KMS-11 (cell line): ENCODE results near the gene RBM20.

ENCODE experiments used
- H2AFZ ChIP-seq: fragments of 200-600 bp; sonication (generic); 2 replicates; pipeline ENCODE4 v1.6.1; 2016; ENCODE audit warnings: antibody characterized with exemption, mixed run types, low read depth
- H3K27ac ChIP-seq: fragments of 200-600 bp; sonication (generic); 2 replicates; pipeline ENCODE4 v1.6.1; 2016; ENCODE audit warnings: mild to moderate bottlenecking, mixed run types
- H3K27me3 ChIP-seq: fragments of 200-600 bp; sonication (generic); 2 replicates; pipeline ENCODE4 v1.6.1; 2017; ENCODE audit warnings: mild to moderate bottlenecking, low read depth, mixed run types, moderate library complexity; ENCODE audit not compliant: insufficient read depth
- H3K36me3 ChIP-seq: fragments of 200-600 bp; sonication (generic); 2 replicates; pipeline ENCODE4 v1.6.1; 2017; ENCODE audit warnings: mild to moderate bottlenecking, mixed run types; ENCODE audit not compliant: insufficient read depth
- H3K4me1 ChIP-seq: fragments of 200-600 bp; sonication (generic); 2 replicates; pipeline ENCODE4 v1.6.1; 2016; ENCODE audit warnings: mild to moderate bottlenecking, low read depth, mixed run types; ENCODE audit not compliant: poor library complexity, severe bottlenecking
- H3K4me2 ChIP-seq: fragments of 200-600 bp; sonication (generic); 2 replicates; pipeline ENCODE4 v1.7.0; 2016; ENCODE audit warnings: mild to moderate bottlenecking, mixed run types
- H3K4me3 ChIP-seq: fragments of 200-600 bp; sonication (generic); IDR thresholded peaks from 2 replicates; pipeline ENCODE4 v1.6.1; 2017; ENCODE audit warnings: low read depth, low read length, mixed read lengths; ENCODE audit not compliant: insufficient read depth
- H3K79me2 ChIP-seq: fragments of 200-600 bp; sonication (generic); 2 replicates; pipeline ENCODE4 v1.6.1; 2016; ENCODE audit warnings: low read depth, mixed run types; ENCODE audit not compliant: insufficient read depth
- H3K9ac ChIP-seq: fragments of 200-600 bp; sonication (generic); 2 replicates; pipeline ENCODE4 v1.6.1; 2016; ENCODE audit warnings: mild to moderate bottlenecking, mixed run types
- H4K20me1 ChIP-seq: fragments of 200-600 bp; sonication (generic); 2 replicates; pipeline ENCODE4 v1.6.1; 2016; ENCODE audit warnings: mild to moderate bottlenecking, mixed run types; ENCODE audit not compliant: insufficient read depth
- CTCF ChIP-seq: fragments of 200-600 bp; sonication (generic); conservative IDR thresholded peaks from 2 replicates; pipeline ENCODE4 v1.6.1; 2017; ENCODE audit warnings: low read depth, mild to moderate bottlenecking, antibody characterized with exemption, low read length, moderate library complexity, mixed read lengths

Gene RBM20

GRCh38 chr10:110883924-110884323 is 239.8 kb downstream of the RBM20 start:
- TF ChIP-seq CTCF, result no peak
- no peak overlapping the region for H3K27ac ChIP-seq
- H3K4me1 ChIP-seq, result peaks cover 37% of the 10 kb centered on the region
- H3K27me3 ChIP-seq, result no peaks in the 10 kb centered on the region
- H3K4me2 ChIP-seq, result peak overlapping the region; percentile 77
- H3K4me3 ChIP-seq, result no peak overlapping the region
- no peaks in the 10 kb centered on the region for H4K20me1 ChIP-seq
- H2AFZ ChIP-seq, result no peak overlapping the region
- H3K79me2 ChIP-seq, result no peaks in the 10 kb centered on the region
- no peak overlapping the region for H3K9ac ChIP-seq
- no peaks in the 10 kb centered on the region for H3K36me3 ChIP-seq

- Histone ChIP-seq H3K36me3 (no peaks in the 10 kb centered on the region), H4K20me1 (no peaks in the 10 kb centered on the region), H3K9ac (no peak overlapping the region), H3K4me2 (no peak overlapping the region), H3K79me2 (no peaks in the 10 kb centered on the region), H3K27ac (no peak overlapping the region), H3K4me1 (peaks cover 37% of the 10 kb centered on the region), H3K27me3 (no peaks in the 10 kb centered on the region), H3K4me3 (no peak overlapping the region), H2AFZ (no peak overlapping the region)
- no peak for TF ChIP-seq CTCF
Observed at GRCh38 chr10:110885932-110886674, 242.0 kb downstream of the RBM20 start.

GRCh38 chr10:110887560-110887959 is 243.4 kb downstream of the RBM20 start:
- TF ChIP-seq CTCF, result no peak
- H2AFZ ChIP-seq, result no peak overlapping the region

More at GRCh38 chr10:110887560-110887959, 243.4 kb downstream of the RBM20 start:
- Histone ChIP-seq H3K36me3 (no peaks in the 10 kb centered on the region), H3K27ac (no peak overlapping the region), H3K79me2 (no peaks in the 10 kb centered on the region), H3K9ac (no peak overlapping the region), H3K4me2 (no peak overlapping the region), H3K4me3 (no peak overlapping the region), H4K20me1 (no peaks in the 10 kb centered on the region), H3K27me3 (no peaks in the 10 kb centered on the region), H3K4me1 (peaks cover 31% of the 10 kb centered on the region)
